Hindlimb muscle (tissue), 1 donor: Measurements from ENCODE around the gene SETD7. TPM values are rescaled to one million over a fixed set of nuclear protein-coding genes. Genes with fewer than 3 reads are reported as not detected.
"Not testable (repeated sequence)": the region's sequence is repeated elsewhere in the genome, so short reads cannot be mapped to it uniquely, and the experiment has no call there.

Experiments
- DNase-seq: peaks from one replicate; pipeline ENCODE4 v3.0.0-alpha.2; 2013
- polyA plus RNA-seq: library from polyadenylated mRNA; unstranded; fragments of 120-200 nt; gene quantifications from one replicate; pipeline ENCODE4 v1.2.1, GENCODE V29; 2013; ENCODE audit not compliant: insufficient read length

The SETD7 gene
- polyA plus RNA-seq, 1 donor: 107 TPM

GRCh38 chr4:139508581-139509237 is 47.3 kb downstream of the SETD7 start:
- DNase-seq: no peak

GRCh38 chr4:139506774-139507173 is 49.2 kb downstream of the SETD7 start:
- DNase-seq: no peak

- DNase-seq: no peak
These were observed 52.3 kb downstream of the SETD7 start for GRCh38 chr4:139503622-139504166.

- DNase-seq: no peak
These were observed 53.8 kb downstream of the SETD7 start for GRCh38 chr4:139501927-139502899.

GRCh38 chr4:139501527-139501926 is 54.5 kb downstream of the SETD7 start:
- DNase-seq: no peak

GRCh38 chr4:139501117-139501516 is 54.9 kb downstream of the SETD7 start:
- no peak for DNase-seq

GRCh38 chr4:139499186-139499585 is 56.8 kb downstream of the SETD7 start:
- no peak for DNase-seq

- DNase-seq: no peak
These were observed 62.8 kb downstream of the SETD7 start for GRCh38 chr4:139493176-139493575.

GRCh38 chr4:139492429-139492828 is 63.6 kb downstream of the SETD7 start:
- DNase-seq: no peak

- no peak for DNase-seq
These were observed 66.4 kb downstream of the SETD7 start for GRCh38 chr4:139489638-139490037.

GRCh38 chr4:139488442-139488841 is 67.6 kb downstream of the SETD7 start:
- DNase-seq: no peak

GRCh38 chr4:139484783-139485311 is 71.2 kb downstream of the SETD7 start:
- no peak for DNase-seq

GRCh38 chr4:139483000-139483399 is 73.0 kb downstream of the SETD7 start:
- DNase-seq: no peak

- DNase-seq: no peak
These were observed 74.6 kb downstream of the SETD7 start for GRCh38 chr4:139481465-139481864.

GRCh38 chr4:139476363-139476762 is 79.7 kb downstream of the SETD7 start:
- no peak for DNase-seq

- DNase-seq: no peak
These were observed 83.2 kb downstream of the SETD7 start for GRCh38 chr4:139472852-139473251.

- DNase-seq: no peak
These were observed 84.9 kb downstream of the SETD7 start for GRCh38 chr4:139470997-139471665.

GRCh38 chr4:139470295-139470694 is 85.7 kb downstream of the SETD7 start:
- no peak for DNase-seq

GRCh38 chr4:139469869-139470268 is 86.2 kb downstream of the SETD7 start:
- DNase-seq: no peak

- no peak for DNase-seq
These were observed 86.8 kb downstream of the SETD7 start for GRCh38 chr4:139469216-139469615.

GRCh38 chr4:139468756-139469155 is 87.3 kb downstream of the SETD7 start:
- DNase-seq: not testable (repeated sequence)

- DNase-seq: no peak
These were observed 90.1 kb downstream of the SETD7 start for GRCh38 chr4:139465922-139466321.

- not testable (repeated sequence) for DNase-seq
These were observed 91.5 kb downstream of the SETD7 start for GRCh38 chr4:139464512-139464911.
